Neural progenitor cell (in vitro differentiated cells): ENCODE results near the gene MTNR1A.

ENCODE experiments used
- CTCF ChIP-seq: fragments of 200-600 bp; sonication (generic); IDR thresholded peaks from 2 replicates; pipeline ENCODE4 v1.5.1; 2017; ENCODE audit warnings: antibody characterized with exemption, mild to moderate bottlenecking
- EZH2 ChIP-seq: fragments of 200-600 bp; sonication (generic); IDR thresholded peaks from 2 replicates; pipeline ENCODE4 v1.6.1; 2017; ENCODE audit warnings: antibody characterized with exemption, mild to moderate bottlenecking, moderate library complexity

GRCh38 chr4:186569533-186570192 lies 14.3 kb upstream of the MTNR1A start:
- TF ChIP-seq CTCF, result no peak
- TF ChIP-seq EZH2, result no peak
